Measurements from ENCODE around the gene BCL7A. TPM values are rescaled to one million over a fixed set of nuclear protein-coding genes. Genes with fewer than 3 reads are reported as not detected.
"Not testable (repeated sequence)": the region's sequence is repeated elsewhere in the genome, so short reads cannot be mapped to it uniquely, and the experiment has no call there.

The BCL7A gene
- total and polyA plus RNA-seq, 8 donors, result 1.5 to 11.6 (median 2.8) TPM

GRCh38 chr12:122051231-122051876, 29.7 kb downstream of the BCL7A start:
- H3K27me3 ChIP-seq, result no peaks in the 10 kb centered on the region
- no peaks in the 10 kb centered on the region for H3K9me3 ChIP-seq
- H3K27ac ChIP-seq, result peak overlapping the region in 4 of 5 donors; percentile 20 to 77 (median 42)
- peaks cover 5 to 40% (median 20%) of the 10 kb centered on the region in 4 donors for H3K4me1 ChIP-seq
- no peak overlapping the region for H3K4me3 ChIP-seq
- peaks cover 0 to 40% (median 35%) of the 10 kb centered on the region in 4 donors for H3K36me3 ChIP-seq
- peak in 1 of 2 donors; percentile 43 for DNase-seq
- intact Hi-C loops (cut with DNase I; ENCODE audit: low total_unique reads), result loop anchor here (5.0 kb wide), 1 partner anchor 76 kb away; no protein-coding TSS in a partner anchor
- no peak for TF ChIP-seq POLR2A (IDR thresholded peaks at IDR 0.05)
- no peak for TF ChIP-seq EP300 (IDR thresholded peaks at IDR 0.05)
- no peak for TF ChIP-seq CTCF (IDR thresholded peaks at IDR 0.05)
- no peak for TF ChIP-seq POLR2AphosphoS5 (IDR thresholded peaks at IDR 0.05)
- 31 to 58% (median 55%) methylated on average over 5 to 14 of the region's 14 CpGs for WGBS, 5 donors

GRCh38 chr12:122052285-122052684, 30.6 kb downstream of the BCL7A start:
- Histone ChIP-seq H3K27ac (peak overlapping the region in 2 of 5 donors; percentile 42 to 77), H3K4me1 (peaks cover 5 to 49% (median 20%) of the 10 kb centered on the region in 4 donors), H3K27me3 (no peaks in the 10 kb centered on the region), H3K36me3 (peaks cover 0 to 39% (median 35%) of the 10 kb centered on the region in 4 donors), H3K4me3 (no peak overlapping the region), H3K9me3 (no peaks in the 10 kb centered on the region)
- TF ChIP-seq POLR2A (IDR thresholded peaks at IDR 0.05) (no peak), CTCF (IDR thresholded peaks at IDR 0.05) (no peak), EP300 (IDR thresholded peaks at IDR 0.05) (no peak), POLR2AphosphoS5 (IDR thresholded peaks at IDR 0.05) (no peak)
- 72 to 87% (median 86%) methylated on average over 2 of the region's 2 CpGs for WGBS, 5 donors
- intact Hi-C loops (cut with DNase I; ENCODE audit: low total_unique reads), result loop anchor here (5.0 kb wide), 1 partner anchor 75 kb away; no protein-coding TSS in a partner anchor
- no peak for DNase-seq

- Histone ChIP-seq H3K4me3 (no peak overlapping the region), H3K27me3 (no peaks in the 10 kb centered on the region), H3K9me3 (no peaks in the 10 kb centered on the region), H3K4me1 (peaks cover 5 to 70% (median 26%) of the 10 kb centered on the region in 4 donors), H3K36me3 (peaks cover 0 to 42% (median 37%) of the 10 kb centered on the region in 4 donors), H3K27ac (no peak overlapping the region)
- no peak for DNase-seq
- intact Hi-C loops (cut with DNase I; ENCODE audit: low total_unique reads), result loop anchor here (5.0 kb wide), 1 partner anchor 72 kb away; no protein-coding TSS in a partner anchor
- TF ChIP-seq POLR2AphosphoS5 (IDR thresholded peaks at IDR 0.05), result no peak
- no peak for TF ChIP-seq POLR2A (IDR thresholded peaks at IDR 0.05)
- TF ChIP-seq CTCF (IDR thresholded peaks at IDR 0.05), result no peak
- TF ChIP-seq EP300 (IDR thresholded peaks at IDR 0.05), result no peak
- 92 to 94% (median 93%) methylated on average over 24 to 27 of the region's 27 CpGs for whole genome bisulfite sequencing, 5 donors
Measured at GRCh38 chr12:122054842-122055520, 33.3 kb downstream of the BCL7A start.

GRCh38 chr12:122056406-122056805, 34.7 kb downstream of the BCL7A start:
- intact Hi-C loops (cut with DNase I; ENCODE audit: low total_unique reads); H3K27me3 ChIP-seq; H3K4me3 ChIP-seq; H3K9me3 ChIP-seq; DNase-seq: not testable (repeated sequence)
- peaks cover 5 to 76% (median 25%) of the 10 kb centered on the region in 4 donors for H3K4me1 ChIP-seq
- WGBS, 5 donors, result 91 to 97% (median 94%) methylated on average over 7 of the region's 7 CpGs
- H3K36me3 ChIP-seq, result peaks cover 0 to 47% (median 37%) of the 10 kb centered on the region in 4 donors
- peak overlapping the region in 1 of 5 donors; percentile 47 for H3K27ac ChIP-seq

All from stomach (tissue), 9 donors.